ENCODE data around the gene GASK1B. TPM values are rescaled to one million over a fixed set of nuclear protein-coding genes. Genes with fewer than 3 reads are reported as not detected.

GASK1B gene
- polyA plus RNA-seq, 2 donors: 1.0 to 1.6 TPM

DNA sequence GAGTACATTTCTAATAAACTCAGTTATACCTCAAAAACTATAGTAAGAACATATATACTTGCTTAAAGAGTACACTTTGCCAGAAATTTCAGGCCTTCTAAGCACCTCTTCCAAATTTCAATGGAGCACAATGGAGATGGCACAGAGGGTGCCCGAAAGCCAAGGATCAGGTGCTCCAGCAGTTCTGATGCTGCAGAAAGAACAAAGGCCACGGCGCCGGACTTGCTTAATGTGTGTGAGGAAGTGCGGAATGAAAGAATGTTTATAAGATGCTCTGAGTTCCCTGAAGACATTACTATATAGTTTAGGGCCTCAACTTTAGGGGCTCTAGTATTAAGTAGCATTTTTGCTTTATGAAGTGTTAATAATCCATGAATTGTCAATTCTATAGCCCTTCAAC is 44.3 kb downstream of the GASK1B start:
- Histone ChIP-seq H3K9me3 (ENCODE audit: control insufficient read depth in 2 of 2, insufficient read depth in 1 of 2, low read depth in 1 of 2, low read length in 1 of 2) (no peaks in the 10 kb centered on the region), H3K4me3 (ENCODE audit: low read depth in 1 of 2, low read length in 2 of 2) (no peak overlapping the region), H3K36me3 (ENCODE audit: control insufficient read depth in 2 of 2, insufficient read depth in 2 of 2, low read length in 1 of 2) (no peaks in the 10 kb centered on the region), H3K4me1 (ENCODE audit: control insufficient read depth in 2 of 2, insufficient read depth in 2 of 2, low read length in 1 of 2) (no peaks in the 10 kb centered on the region), H3K27me3 (ENCODE audit: control insufficient read depth in 1 of 2, insufficient read depth in 2 of 2, low read length in 2 of 2) (no peaks in the 10 kb centered on the region), H3K27ac (ENCODE audit: low read depth in 2 of 2, low read length in 1 of 2) (no peak overlapping the region)
- whole genome bisulfite sequencing, 2 donors: 93 to 94% methylated on average over 5 of the region's 5 CpGs

DNA sequence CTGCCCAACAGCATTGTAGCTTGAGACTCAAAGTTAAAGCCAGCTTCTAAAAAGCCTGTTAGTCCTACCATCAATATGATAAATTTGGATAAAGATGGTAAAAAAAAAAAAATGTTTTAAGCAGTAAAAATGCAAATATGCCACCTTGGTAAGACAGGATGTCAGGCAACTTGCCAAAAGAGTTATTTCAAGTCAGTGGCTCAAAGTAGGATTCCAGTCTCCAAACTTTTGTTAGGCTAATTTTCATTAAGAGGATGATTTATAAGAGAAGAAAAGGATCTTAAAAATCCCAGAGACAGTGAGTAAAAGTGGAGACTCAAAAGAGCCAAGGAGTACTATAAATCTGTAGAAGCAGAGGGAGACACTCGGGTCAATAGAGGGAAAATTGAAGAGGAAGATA is 47.5 kb downstream of the GASK1B start:
- H3K9me3 ChIP-seq (ENCODE audit: control insufficient read depth in 2 of 2, insufficient read depth in 1 of 2, low read depth in 1 of 2, low read length in 1 of 2): no peaks in the 10 kb centered on the region
- no peak overlapping the region for H3K27ac ChIP-seq (ENCODE audit: low read depth in 2 of 2, low read length in 1 of 2)
- WGBS, 2 donors: 64 to 89% methylated on average over 1 of the region's 1 CpG
- H3K4me1 ChIP-seq (ENCODE audit: control insufficient read depth in 2 of 2, insufficient read depth in 2 of 2, low read length in 1 of 2): no peaks in the 10 kb centered on the region
- no peaks in the 10 kb centered on the region for H3K36me3 ChIP-seq (ENCODE audit: control insufficient read depth in 2 of 2, insufficient read depth in 2 of 2, low read length in 1 of 2)
- no peaks in the 10 kb centered on the region for H3K27me3 ChIP-seq (ENCODE audit: control insufficient read depth in 1 of 2, insufficient read depth in 2 of 2, low read length in 2 of 2)
- H3K4me3 ChIP-seq (ENCODE audit: low read depth in 1 of 2, low read length in 2 of 2): no peak overlapping the region

Other genes with a start within 250 kb of the GASK1B start
- gene TMEM144, start 37.5 kb upstream of the GASK1B start, polyA plus RNA-seq: 1 to 10 TPM; 2.7 to 2.9 TPM

Measured in esophagus (tissue), 2 donors.